HepG2 (cell line): ENCODE results near the gene NCAPD2. TPM values are rescaled to one million over a fixed set of nuclear protein-coding genes. Genes with fewer than 3 reads are reported as not detected.

Source experiments
- AHDC1 ChIP-seq: sonication (generic); formaldehyde crosslinking; IDR thresholded peaks from 2 replicates; pipeline ENCODE4 v1.5.1; 2020; ENCODE audit warnings: mild to moderate bottlenecking, missing genetic modification reagents, borderline replicate concordance
- ATF1 ChIP-seq: IDR thresholded peaks from 2 replicates; pipeline ENCODE4 v1.6.1; 2016; ENCODE audit warnings: mild to moderate bottlenecking, control low read depth
- GLI4 ChIP-seq: sonication (generic); formaldehyde crosslinking; IDR thresholded peaks from 2 replicates; pipeline ENCODE4 v1.5.1; 2020; ENCODE audit warnings: missing genetic modification reagents, mild to moderate bottlenecking, moderate library complexity, borderline replicate concordance
- HDAC1 ChIP-seq: sonication (generic); formaldehyde crosslinking; IDR thresholded peaks from 2 replicates; pipeline ENCODE4 v1.5.1; 2020; ENCODE audit warnings: mild to moderate bottlenecking, missing genetic modification reagents
- KLF6 ChIP-seq: IDR thresholded peaks from 2 replicates; pipeline ENCODE4 v1.8.0; 2016; ENCODE audit warnings: missing biosample characterization, missing genetic modification reagents
- MAF1 ChIP-seq: sonication (generic); formaldehyde crosslinking; IDR thresholded peaks from 2 replicates; pipeline ENCODE4 v1.5.0; 2020; ENCODE audit warnings: missing genetic modification reagents, borderline replicate concordance
- NCOR1 ChIP-seq: fragments of 200-600 bp; sonication (generic); IDR thresholded peaks from 2 replicates; pipeline ENCODE4 v1.7.0; 2017; ENCODE audit warnings: antibody characterized with exemption, low read length, borderline replicate concordance
- POGK ChIP-seq: sonication (generic); formaldehyde crosslinking; conservative IDR thresholded peaks from 2 replicates; pipeline ENCODE4 v1.8.0; 2022; ENCODE audit warnings: mild to moderate bottlenecking, moderate library complexity, missing genetic modification reagents
- PPARG ChIP-seq: conservative IDR thresholded peaks from 2 replicates; pipeline ENCODE4 v1.6.1; 2016; ENCODE audit warnings: missing biosample characterization, missing genetic modification reagents
- RFX1 ChIP-seq: fragments of 450-650 bp; IDR thresholded peaks from 2 replicates; pipeline ENCODE4 v1.6.1; 2017
- SP1 ChIP-seq, 2 experiments: fragments of 450-650 bp in 1 of 2; sonication (generic) in 1 of 2; formaldehyde crosslinking in 1 of 2; IDR thresholded peaks; 2 replicates each; pipeline versions ENCODE4 v1.4.0 to v1.6.1; 2016 to 2020; ENCODE audit warnings: missing genetic modification reagents in 1 of 2
- YY1 ChIP-seq: IDR thresholded peaks from 2 replicates; pipeline ENCODE4 v1.6.1; 2011; ENCODE audit warnings: low read length, low read depth, moderate library complexity, mild to moderate bottlenecking; ENCODE audit not compliant: insufficient read depth, insufficient replicate concordance
- ZBTB20 ChIP-seq: sonication (generic); formaldehyde crosslinking; IDR thresholded peaks from 2 replicates; pipeline ENCODE4 v1.8.1; 2023; ENCODE audit warnings: missing genetic modification reagents, low read depth, mild to moderate bottlenecking, borderline replicate concordance
- ZBTB38 ChIP-seq: sonication (generic); formaldehyde crosslinking; IDR thresholded peaks from 2 replicates; pipeline ENCODE4 v1.5.1; 2020; ENCODE audit warnings: mild to moderate bottlenecking, missing genetic modification reagents
- ZFP82 ChIP-seq: sonication (generic); formaldehyde crosslinking; IDR thresholded peaks from 2 replicates; pipeline ENCODE4 v1.5.1; 2020; ENCODE audit warnings: mild to moderate bottlenecking, missing genetic modification reagents, borderline replicate concordance
- ZNF263 ChIP-seq: sonication (generic); formaldehyde crosslinking; IDR thresholded peaks from 2 replicates; pipeline ENCODE4 v1.4.0; 2020; ENCODE audit warnings: missing genetic modification reagents
- ZNF264 ChIP-seq: sonication (generic); formaldehyde crosslinking; IDR thresholded peaks from 2 replicates; pipeline ENCODE4 v1.4.0; 2020; ENCODE audit warnings: missing genetic modification reagents
- ZNF329 ChIP-seq: sonication (generic); formaldehyde crosslinking; IDR thresholded peaks from 2 replicates; pipeline ENCODE4 v1.9.0; 2021; ENCODE audit warnings: low read depth, mild to moderate bottlenecking, missing genetic modification reagents
- ZSCAN21 ChIP-seq: sonication (generic); formaldehyde crosslinking; IDR thresholded peaks from 2 replicates; pipeline ENCODE4 v1.8.0; 2022; ENCODE audit warnings: mild to moderate bottlenecking, missing genetic modification reagents, moderate library complexity, borderline replicate concordance
- polyA plus RNA-seq, 8 experiments: library from polyadenylated mRNA; depleted of rRNA in 3 of 8; stranded (reverse) in 7 of 8; unstranded in 1 of 8; fragments of >200 nt; fragmentation: Illumina TruSeq in 4 of 8; extraction: Trizol in 4 of 8; gene quantifications; 2 replicates each; pipeline versions ENCODE4 v1.2.1 to v1.2.3, GENCODE V29; 2011 to 2016; ENCODE audit warnings: low read depth in 4 of 8, missing spikeins in 1 of 8, mixed read lengths in 1 of 8; ENCODE audit not compliant: insufficient read depth in 1 of 8
- total RNA-seq, 5 experiments: library from RNA; depleted of rRNA; stranded (reverse); fragments of >200 nt; fragmentation: Illumina TruSeq; extraction: Trizol; gene quantifications; 2 replicates each; pipeline ENCODE4 v1.2.3, GENCODE V29; 2016; ENCODE audit warnings: low read depth in 1 of 5

Gene NCAPD2
- total and polyA plus RNA-seq, 2 of the 13 experiments (the other 11 are each of a cell fraction or from before 2014, with no cell fraction given): 51.1 to 65.6 TPM

- TF ChIP-seq ZFP82 (CRISPR knock-in tag) (no peak), AHDC1 (CRISPR knock-in tag) (0 out of 2 replicates have a peak, but pooled peaks have one; percentile 39), POGK (no peak), KLF6 (CRISPR knock-in tag) (0 out of 2 replicates have a peak, but pooled peaks have one; percentile 38), ZBTB20 (CRISPR knock-in tag) (peak; percentile 23; the same call in 1 of the 2 replicates), RFX1 (no peak), ZNF329 (CRISPR knock-in tag) (no peak), YY1 (peak; percentile 78), GLI4 (CRISPR knock-in tag) (0 out of 2 replicates have a peak, but pooled peaks have one; percentile 24), ZNF263 (CRISPR knock-in tag) (no peak), PPARG (CRISPR knock-in tag) (no peak), ZSCAN21 (CRISPR knock-in tag) (no peak), MAF1 (CRISPR knock-in tag) (peak; percentile 38; the same call in 1 of the 2 replicates), SP1 (IDR thresholded peaks at IDR 0.05) (no peak), SP1 (CRISPR knock-in tag; IDR thresholded peaks at IDR 0.05) (0 out of 2 replicates have a peak, but pooled peaks have one; percentile 13), ATF1 (CRISPR knock-in tag) (no peak), ZNF264 (CRISPR knock-in tag) (0 out of 2 replicates have a peak, but pooled peaks have one; percentile 43), HDAC1 (CRISPR knock-in tag) (peak; percentile 49), NCOR1 (peak; percentile 22), ZBTB38 (peak; percentile 33; the same call in 1 of the 2 replicates)
These were observed 41.2 kb downstream of the NCAPD2 start (continued) for GRCh38 chr12:6534945-6535696.
